BE2C (cell line): ENCODE results near the gene DFFB.

ENCODE experiments used
- DNase-seq: peaks from one replicate; pipeline ENCODE4 v3.0.0-alpha.2; 2020
- H3K27me3 ChIP-seq: fragments of 250-450 bp; sonication (Bioruptor Pico); 2 replicates; pipeline ENCODE4 v1.5.1; 2020; ENCODE audit warnings: mild to moderate bottlenecking
- H3K36me3 ChIP-seq: fragments of 250-450 bp; sonication (Bioruptor Pico); 2 replicates; pipeline ENCODE4 v1.5.1; 2020; ENCODE audit warnings: mild to moderate bottlenecking
- H3K4me1 ChIP-seq: fragments of 250-450 bp; sonication (Bioruptor Pico); 2 replicates; pipeline ENCODE4 v1.5.1; 2020
- H3K4me3 ChIP-seq: 2 replicates; pipeline ENCODE4 v1.5.1; 2011; ENCODE audit warnings: low read depth, low read length
- H3K9me3 ChIP-seq: fragments of 250-450 bp; sonication (Bioruptor Pico); 2 replicates; pipeline ENCODE4 v1.5.1; 2020
- CTCF ChIP-seq: IDR thresholded peaks from 2 replicates; pipeline ENCODE4 v1.5.1; 2012; ENCODE audit warnings: mild to moderate bottlenecking, low read depth, low read length

DFFB gene

GRCh38 chr1:3871451-3871805, 14.2 kb downstream of the DFFB start:
- no peaks in the 10 kb centered on the region for H3K36me3 ChIP-seq
- H3K27me3 ChIP-seq: no peaks in the 10 kb centered on the region
- TF ChIP-seq CTCF: no peak
- H3K4me1 ChIP-seq: no peaks in the 10 kb centered on the region
- DNase-seq: no peak
- no peak overlapping the region for H3K4me3 ChIP-seq
- H3K9me3 ChIP-seq: no peaks in the 10 kb centered on the region

GRCh38 chr1:3872546-3872945, 15.3 kb downstream of the DFFB start:
- no peak overlapping the region for H3K4me3 ChIP-seq
- no peaks in the 10 kb centered on the region for H3K27me3 ChIP-seq
- no peaks in the 10 kb centered on the region for H3K9me3 ChIP-seq
- no peak for TF ChIP-seq CTCF
- no peaks in the 10 kb centered on the region for H3K4me1 ChIP-seq
- no peaks in the 10 kb centered on the region for H3K36me3 ChIP-seq
- no peak for DNase-seq

- H3K36me3 ChIP-seq: no peaks in the 10 kb centered on the region
- H3K27me3 ChIP-seq: no peaks in the 10 kb centered on the region
- no peak overlapping the region for H3K4me3 ChIP-seq
- no peak for DNase-seq
- TF ChIP-seq CTCF: no peak
- H3K4me1 ChIP-seq: no peaks in the 10 kb centered on the region
- H3K9me3 ChIP-seq: no peaks in the 10 kb centered on the region
Observed at GRCh38 chr1:3874736-3875135, 17.5 kb downstream of the DFFB start.

GRCh38 chr1:3876716-3877115, 19.4 kb downstream of the DFFB start:
- Histone ChIP-seq H3K27me3 (no peaks in the 10 kb centered on the region), H3K4me3 (no peak overlapping the region), H3K4me1 (no peaks in the 10 kb centered on the region), H3K36me3 (no peaks in the 10 kb centered on the region), H3K9me3 (no peaks in the 10 kb centered on the region)
- DNase-seq: no peak
- no peak for TF ChIP-seq CTCF

GRCh38 chr1:3879099-3879498, 21.8 kb downstream of the DFFB start:
- H3K36me3 ChIP-seq: no peaks in the 10 kb centered on the region
- no peak for TF ChIP-seq CTCF
- no peaks in the 10 kb centered on the region for H3K9me3 ChIP-seq
- no peaks in the 10 kb centered on the region for H3K4me1 ChIP-seq
- H3K4me3 ChIP-seq: no peak overlapping the region
- no peak for DNase-seq
- H3K27me3 ChIP-seq: no peaks in the 10 kb centered on the region

GRCh38 chr1:3879787-3880428, 22.6 kb downstream of the DFFB start:
- no peaks in the 10 kb centered on the region for H3K9me3 ChIP-seq
- no peaks in the 10 kb centered on the region for H3K27me3 ChIP-seq
- TF ChIP-seq CTCF: no peak
- H3K4me3 ChIP-seq: no peak overlapping the region
- no peaks in the 10 kb centered on the region for H3K36me3 ChIP-seq
- no peaks in the 10 kb centered on the region for H3K4me1 ChIP-seq
- no peak for DNase-seq
